Placental pericyte (primary cell): ENCODE data around the gene CD84. TPM values are rescaled to one million over a fixed set of nuclear protein-coding genes. Genes with fewer than 3 reads are reported as not detected.

Experiments used
- total RNA-seq: library from RNA; depleted of rRNA; stranded (reverse); fragments of >200 nt; gene quantifications from 2 replicates; pipeline ENCODE4 v1.2.3, GENCODE V29; 2012

Gene CD84, protein sequence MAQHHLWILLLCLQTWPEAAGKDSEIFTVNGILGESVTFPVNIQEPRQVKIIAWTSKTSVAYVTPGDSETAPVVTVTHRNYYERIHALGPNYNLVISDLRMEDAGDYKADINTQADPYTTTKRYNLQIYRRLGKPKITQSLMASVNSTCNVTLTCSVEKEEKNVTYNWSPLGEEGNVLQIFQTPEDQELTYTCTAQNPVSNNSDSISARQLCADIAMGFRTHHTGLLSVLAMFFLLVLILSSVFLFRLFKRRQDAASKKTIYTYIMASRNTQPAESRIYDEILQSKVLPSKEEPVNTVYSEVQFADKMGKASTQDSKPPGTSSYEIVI
- total RNA-seq, result 0.14 TPM in 1 of 2 replicates, not detected in the other

DNA sequence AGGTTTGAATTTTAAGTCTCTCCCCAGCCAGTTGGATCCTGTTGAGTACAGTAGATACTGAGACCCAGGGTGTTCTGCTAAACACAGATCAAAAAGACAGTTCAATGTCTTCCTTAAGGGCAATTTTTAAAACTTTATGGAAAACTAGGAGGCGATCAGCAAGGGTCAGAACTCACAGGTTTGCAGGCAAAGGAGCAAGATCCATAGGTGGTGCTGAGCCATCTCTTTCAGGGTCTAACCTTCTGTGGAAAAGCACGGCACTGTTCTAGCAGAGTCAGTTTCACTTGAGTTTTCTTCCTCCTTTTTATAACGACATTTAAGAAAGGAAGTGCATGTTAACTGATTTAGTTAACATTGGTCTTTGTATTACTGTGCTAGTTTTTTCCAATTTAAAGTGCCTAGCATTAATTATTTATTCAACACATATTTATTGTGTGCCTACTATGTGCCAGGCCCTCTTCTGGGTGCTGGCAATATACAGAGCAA lies at the start of gene CD84:
Gene CD84, minus strand, starts transcription at position 281 of the 486 bp plus-strand sequence. Its CDS starts 59 bp downstream, at position 222.

GRCh38 chr1:160522622-160523345 lies 56.5 kb downstream of the CD84 start, which contains the start of gene SLAMF6:
Gene SLAMF6 (minus strand): TSS chr1:160523255. CDS start chr1:160523192, 63 bp downstream.

Other genes starting within 250 kb of the CD84 start
- gene COPA, start 236.2 kb downstream of the CD84 start, total RNA-seq, result 332 and 481 TPM in 2 replicates
- 99.5 and 153 TPM in 2 replicates for gene NCSTN, start 236.1 kb downstream of the CD84 start, total RNA-seq
- under 0.01 and 0.14 TPM in 2 replicates for gene NHLH1, start 212.4 kb downstream of the CD84 start, total RNA-seq
- not detected in 2 replicates for gene VANGL2, start 178.9 kb downstream of the CD84 start, total RNA-seq
- gene SLAMF6, start 56.2 kb downstream of the CD84 start, total RNA-seq, result not detected in 2 replicates
- under 0.01 TPM in 1 of 2 replicates, not detected in the other for gene SLAMF1, start 67.5 kb upstream of the CD84 start, total RNA-seq
- gene CD48, start 132.3 kb upstream of the CD84 start, total RNA-seq, result not detected in 2 replicates
- gene SLAMF7, start 159.8 kb upstream of the CD84 start, total RNA-seq, result not detected in 2 replicates
- gene LY9, start 216.7 kb upstream of the CD84 start, total RNA-seq, result not detected in 2 replicates